Measurements from ENCODE around the gene CCDC17.

- TF ChIP-seq CTCF (IDR thresholded peaks at IDR 0.05; ENCODE audit: poor library complexity) (no peak), EZH2 (IDR thresholded peaks at IDR 0.05; ENCODE audit: borderline replicate concordance) (no peak), EZH2phosphoT487 (IDR thresholded peaks at IDR 0.05; ENCODE audit: low read depth, severe bottlenecking, unreplicated experiment) (no peak)
These were observed 35.4 kb upstream of the CCDC17 start for GRCh38 chr1:45659222-45659621.

Data from hepatocyte (in vitro differentiated cells).